Muscle layer of colon (tissue), 2 donors: ENCODE data around the gene GPR139.

ENCODE experiments used
- H3K27ac ChIP-seq: one replicate; pipeline ENCODE4 v1.7.0; 2013; ENCODE audit warnings: low read depth, mild to moderate bottlenecking, low read length, moderate library complexity
- H3K27me3 ChIP-seq, 2 donors: one replicate each; pipeline ENCODE4 v1.7.0; 2013; ENCODE audit warnings: low read length in 2 of 2, mild to moderate bottlenecking in 2 of 2; ENCODE audit not compliant: insufficient read depth in 2 of 2, control insufficient read depth in 1 of 2
- H3K36me3 ChIP-seq: one replicate; pipeline ENCODE4 v1.7.0; 2013; ENCODE audit warnings: mild to moderate bottlenecking, low read length; ENCODE audit not compliant: insufficient read depth
- H3K4me1 ChIP-seq: one replicate; pipeline ENCODE4 v1.7.0; 2013; ENCODE audit warnings: mild to moderate bottlenecking, low read length; ENCODE audit not compliant: insufficient read depth
- H3K4me3 ChIP-seq, 2 donors: one replicate each; pipeline ENCODE4 v1.7.0; 2013; ENCODE audit warnings: low read length in 2 of 2, low read depth in 1 of 2, mild to moderate bottlenecking in 1 of 2, moderate library complexity in 1 of 2
- H3K9ac ChIP-seq: one replicate; pipeline ENCODE4 v1.7.0; 2013; ENCODE audit warnings: low read length
- H3K9me3 ChIP-seq: one replicate; pipeline ENCODE4 v1.7.0; 2013; ENCODE audit warnings: mild to moderate bottlenecking, low read length
- donor health status: abdominal sarcoma.
- donor health status: Adenocarcinoma of cecum.

GPR139 gene

DNA sequence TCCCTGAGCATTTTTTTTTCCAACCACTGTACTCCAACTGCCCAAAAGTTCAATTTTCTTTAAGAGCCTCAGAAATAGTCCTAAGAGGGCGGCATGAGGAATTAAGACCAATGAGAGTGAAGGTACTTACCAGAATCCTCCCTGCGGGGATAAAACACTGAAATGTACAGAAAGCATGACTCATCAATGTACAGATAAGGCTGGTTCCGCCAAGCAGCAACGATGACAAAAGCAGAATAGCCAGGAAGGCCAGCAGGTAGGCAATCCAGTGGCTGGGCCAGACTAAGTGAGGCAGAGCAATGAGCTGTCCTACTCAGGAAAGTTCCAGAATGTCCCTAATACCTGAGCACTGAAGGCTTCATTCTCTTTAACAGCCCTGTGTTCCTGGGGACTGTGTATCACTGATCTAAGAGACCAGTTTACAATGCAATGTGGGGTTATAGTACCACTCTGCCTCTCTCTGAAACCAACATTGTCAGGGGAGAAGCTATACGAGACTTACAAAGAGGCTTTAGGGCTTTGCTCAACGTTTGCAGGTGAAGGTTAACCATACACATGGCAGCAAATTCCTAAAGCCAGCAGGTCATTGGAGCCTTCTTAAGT is 11.0 kb upstream of the GPR139 start:
- Histone ChIP-seq H3K36me3 (no peaks in the 10 kb centered on the region), H3K4me1 (no peaks in the 10 kb centered on the region), H3K27ac (no peak overlapping the region), H3K4me3 (no peak overlapping the region), H3K9me3 (no peaks in the 10 kb centered on the region), H3K27me3 (no peaks in the 10 kb centered on the region), H3K9ac (no peak overlapping the region)

DNA sequence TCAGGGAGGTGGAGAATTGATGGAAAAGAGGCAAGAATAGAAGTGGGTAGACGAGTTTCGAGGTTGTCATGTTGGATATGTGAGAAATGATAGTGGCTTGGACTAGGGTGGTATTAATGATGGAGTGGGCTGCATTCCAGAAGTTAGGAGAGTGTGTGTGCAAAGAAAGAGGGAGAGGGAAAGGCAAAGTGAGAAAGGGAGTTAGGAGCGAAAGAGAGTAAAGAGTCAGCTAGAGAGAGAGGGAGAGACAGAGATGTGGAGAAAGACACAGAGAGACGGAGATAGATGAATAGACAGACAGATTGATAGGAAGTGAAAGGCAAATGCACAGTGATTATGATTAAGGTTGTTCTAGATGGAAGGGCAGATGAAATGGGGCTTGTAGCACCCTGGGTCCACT is 5.4 kb upstream of the GPR139 start:
- no peaks in the 10 kb centered on the region for H3K9me3 ChIP-seq
- no peak overlapping the region for H3K9ac ChIP-seq
- H3K4me1 ChIP-seq, result no peaks in the 10 kb centered on the region
- H3K27me3 ChIP-seq, result peaks cover 2 to 4% of the 10 kb centered on the region in 2 donors
- no peak overlapping the region for H3K4me3 ChIP-seq
- H3K27ac ChIP-seq, result no peak overlapping the region
- no peaks in the 10 kb centered on the region for H3K36me3 ChIP-seq

DNA sequence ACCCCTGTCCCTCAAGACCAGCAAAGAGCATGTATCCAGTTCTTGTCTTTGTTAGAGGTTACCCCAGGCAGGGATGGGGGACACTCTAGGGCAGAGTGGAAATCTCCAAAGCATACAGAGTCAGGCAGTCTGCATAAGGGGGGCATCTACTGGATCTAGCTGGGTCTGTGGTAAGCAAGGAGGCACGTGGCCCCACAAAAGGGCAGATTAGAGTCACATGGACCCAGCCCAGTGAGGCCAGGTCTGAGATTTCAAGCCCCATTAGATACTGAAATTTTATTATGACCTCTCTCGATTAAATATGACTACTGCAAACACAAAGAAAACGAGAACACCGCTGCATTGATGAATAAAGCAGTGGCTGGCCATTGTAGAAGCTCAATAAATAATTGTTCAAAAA is 1.6 kb upstream of the GPR139 start:
- peaks cover 11 to 19% of the 10 kb centered on the region in 2 donors for H3K27me3 ChIP-seq
- no peaks in the 10 kb centered on the region for H3K36me3 ChIP-seq
- no peaks in the 10 kb centered on the region for H3K4me1 ChIP-seq
- no peak overlapping the region for H3K27ac ChIP-seq
- H3K4me3 ChIP-seq, result no peak overlapping the region
- no peak overlapping the region for H3K9ac ChIP-seq
- no peaks in the 10 kb centered on the region for H3K9me3 ChIP-seq

- H3K9ac ChIP-seq, result no peak overlapping the region
- no peaks in the 10 kb centered on the region for H3K9me3 ChIP-seq
- no peak overlapping the region for H3K27ac ChIP-seq
- H3K4me3 ChIP-seq, result no peak overlapping the region
- no peaks in the 10 kb centered on the region for H3K4me1 ChIP-seq
- H3K27me3 ChIP-seq, result peaks cover 11 to 19% of the 10 kb centered on the region in 2 donors
- no peaks in the 10 kb centered on the region for H3K36me3 ChIP-seq
Observed at GRCh38 chr16:20074099-20074991, 655 bp upstream of the GPR139 start.

DNA sequence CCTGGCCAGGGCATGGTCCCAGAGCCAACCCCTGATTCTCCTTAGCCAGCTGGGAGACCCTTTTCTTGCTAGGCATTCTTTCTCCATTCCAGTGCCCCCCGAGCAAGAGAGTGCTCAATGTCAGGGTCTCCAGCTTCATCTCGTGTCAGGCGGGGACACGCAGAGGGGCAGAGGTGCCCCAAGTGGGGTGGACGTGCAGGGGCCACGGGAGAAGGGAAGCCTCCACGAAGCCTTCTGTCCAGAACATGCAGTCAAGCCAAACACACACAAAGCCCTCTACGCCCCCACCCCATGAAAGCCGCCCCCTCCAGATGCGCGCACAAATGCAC is 852 bp downstream of the GPR139 start:
- Histone ChIP-seq H3K27me3 (peaks cover 11 to 19% of the 10 kb centered on the region in 2 donors), H3K36me3 (no peaks in the 10 kb centered on the region), H3K27ac (no peak overlapping the region), H3K9me3 (no peaks in the 10 kb centered on the region), H3K9ac (no peak overlapping the region), H3K4me1 (no peaks in the 10 kb centered on the region), H3K4me3 (no peak overlapping the region)

- peaks cover 11 to 19% of the 10 kb centered on the region in 2 donors for H3K27me3 ChIP-seq
Observed at GRCh38 chr16:20072146-20072873, 1.4 kb downstream of the GPR139 start.

GRCh38 chr16:20064931-20065330 is 8.8 kb downstream of the GPR139 start:
- H3K4me1 ChIP-seq, result no peaks in the 10 kb centered on the region
- H3K27ac ChIP-seq, result no peak overlapping the region
- no peaks in the 10 kb centered on the region for H3K36me3 ChIP-seq

More at GRCh38 chr16:20072146-20072873, 1.4 kb downstream of the GPR139 start:
- no peaks in the 10 kb centered on the region for H3K36me3 ChIP-seq
- no peaks in the 10 kb centered on the region for H3K9me3 ChIP-seq
- H3K4me1 ChIP-seq, result no peaks in the 10 kb centered on the region
- no peak overlapping the region for H3K4me3 ChIP-seq
- H3K9ac ChIP-seq, result no peak overlapping the region
- no peak overlapping the region for H3K27ac ChIP-seq

DNA sequence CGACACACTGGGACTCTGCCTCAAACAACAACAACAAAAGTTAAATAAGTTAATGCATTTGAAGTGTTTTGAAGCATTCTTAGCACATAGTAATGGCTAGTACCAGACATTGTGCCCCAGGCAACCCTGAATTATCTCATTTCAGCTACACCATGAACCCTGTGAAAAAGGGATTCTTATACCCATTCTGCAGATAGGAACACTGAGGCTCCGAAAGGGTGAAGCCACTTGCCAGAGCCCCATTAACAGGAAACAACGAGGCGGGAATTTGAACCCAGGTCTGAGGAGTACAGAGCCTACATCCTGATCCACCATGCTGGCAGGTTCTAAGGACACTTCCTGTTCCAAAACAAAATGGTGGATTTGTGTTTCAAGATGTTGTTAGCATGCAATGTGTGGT is 9.2 kb downstream of the GPR139 start:
- H3K27ac ChIP-seq, result no peak overlapping the region
- no peaks in the 10 kb centered on the region for H3K36me3 ChIP-seq
- no peak overlapping the region for H3K4me3 ChIP-seq
- H3K4me1 ChIP-seq, result no peaks in the 10 kb centered on the region
- H3K9ac ChIP-seq, result no peak overlapping the region
- no peaks in the 10 kb centered on the region for H3K9me3 ChIP-seq
- no peaks in the 10 kb centered on the region for H3K27me3 ChIP-seq

More at GRCh38 chr16:20064931-20065330, 8.8 kb downstream of the GPR139 start:
- no peaks in the 10 kb centered on the region for H3K27me3 ChIP-seq
- no peaks in the 10 kb centered on the region for H3K9me3 ChIP-seq
- no peak overlapping the region for H3K4me3 ChIP-seq
- no peak overlapping the region for H3K9ac ChIP-seq

DNA sequence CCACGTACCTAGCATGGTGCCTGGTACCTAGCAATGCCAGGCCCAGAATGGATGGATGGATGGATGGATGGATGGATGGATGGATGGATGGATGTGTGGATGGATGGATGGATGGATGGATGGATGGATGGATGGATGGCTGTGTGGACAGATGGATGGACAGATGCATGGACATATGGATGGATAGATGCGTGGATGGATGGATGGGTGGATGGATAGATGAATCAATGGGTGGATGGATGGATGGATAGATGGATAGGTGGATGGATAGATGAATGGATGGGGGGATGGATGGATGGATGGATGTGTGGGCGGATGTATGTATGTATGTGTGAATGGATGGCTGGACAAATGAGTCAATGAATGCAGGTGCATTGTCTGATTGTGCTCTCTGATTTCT is 12.6 kb downstream of the GPR139 start:
- H3K27me3 ChIP-seq, result no peaks in the 10 kb centered on the region
- no peak overlapping the region for H3K9ac ChIP-seq
- no peaks in the 10 kb centered on the region for H3K9me3 ChIP-seq
- no peaks in the 10 kb centered on the region for H3K36me3 ChIP-seq
- no peak overlapping the region for H3K27ac ChIP-seq
- H3K4me3 ChIP-seq, result no peak overlapping the region
- no peaks in the 10 kb centered on the region for H3K4me1 ChIP-seq

GRCh38 chr16:20056436-20056835 is 17.3 kb downstream of the GPR139 start:
- Histone ChIP-seq H3K27me3 (no peaks in the 10 kb centered on the region), H3K4me3 (no peak overlapping the region), H3K4me1 (no peaks in the 10 kb centered on the region), H3K36me3 (no peaks in the 10 kb centered on the region), H3K27ac (no peak overlapping the region), H3K9me3 (no peaks in the 10 kb centered on the region), H3K9ac (no peak overlapping the region)

DNA sequence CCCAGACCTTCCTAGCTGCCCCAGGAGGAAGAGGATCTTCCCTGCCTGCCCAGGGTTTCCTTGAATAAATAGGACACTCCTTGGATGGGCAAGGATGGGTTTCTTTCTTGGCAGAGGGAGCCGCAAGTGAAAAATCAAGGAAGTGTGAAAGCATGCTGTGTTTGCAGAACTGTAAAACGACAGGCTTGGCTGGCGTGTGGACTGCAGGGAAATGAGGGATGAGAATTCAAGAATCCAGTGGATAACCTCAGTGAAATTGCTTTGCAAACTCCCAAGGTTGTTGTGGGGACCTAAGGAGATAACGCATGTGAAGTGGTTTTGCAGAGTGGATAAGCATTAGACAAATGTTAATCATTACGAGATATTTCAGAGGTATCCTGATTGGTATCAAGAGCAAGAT is 20.4 kb downstream of the GPR139 start:
- Histone ChIP-seq H3K27ac (no peak overlapping the region), H3K9ac (no peak overlapping the region), H3K4me3 (no peak overlapping the region), H3K27me3 (no peaks in the 10 kb centered on the region), H3K4me1 (no peaks in the 10 kb centered on the region), H3K9me3 (no peaks in the 10 kb centered on the region), H3K36me3 (no peaks in the 10 kb centered on the region)
